ENCODE results near the gene MYCBP.

- TF ChIP-seq CTCF (conservative IDR thresholded peaks at IDR 0.05; ENCODE audit: low read depth, low read length) = no peak
- no peak for TF ChIP-seq EZH2 (IDR thresholded peaks at IDR 0.05; ENCODE audit: low read length, unreplicated experiment)
- TF ChIP-seq EZH2phosphoT487 (IDR thresholded peaks at IDR 0.05; ENCODE audit: borderline replicate concordance, low read length) = no peak
Measured at GRCh38 chr1:38819516-38819915, 53.6 kb downstream of the MYCBP start.

All from PC-3 (cell line).